Aorta (tissue), 5 donors: ENCODE measurements around the gene TAB3. TPM values are rescaled to one million over a fixed set of nuclear protein-coding genes. Genes with fewer than 3 reads are reported as not detected.

Source experiments
- ATAC-seq: fragments of 200-7000 bp; cut with Tn5 transposase; one replicate; pipeline ENCODE4 v1.9.1; 2022; ENCODE audit warnings: moderate library complexity; ENCODE audit not compliant: low FRiP score
- DNase-seq, 2 donors: peaks; one replicate each; pipeline ENCODE4 v3.0.0-alpha.2; 2020
- H3K27ac ChIP-seq, 2 donors: one replicate each; pipeline ENCODE4 v1.5.1; 2013; ENCODE audit warnings: low read length in 2 of 2, mild to moderate bottlenecking in 2 of 2, moderate library complexity in 2 of 2, control low read depth in 1 of 2, inconsistent platforms in 1 of 2, low read depth in 1 of 2
- H3K27me3 ChIP-seq, 2 donors: one replicate each; pipeline ENCODE4 v1.6.1; 2013; ENCODE audit warnings: control low read depth in 1 of 2, low read length in 1 of 2, mild to moderate bottlenecking in 1 of 2, moderate library complexity in 1 of 2; ENCODE audit not compliant: insufficient read depth in 2 of 2, control insufficient read depth in 1 of 2
- H3K36me3 ChIP-seq, 2 donors: one replicate each; pipeline ENCODE4 v1.6.1; 2013; ENCODE audit warnings: control low read depth in 1 of 2, low read length in 1 of 2, mild to moderate bottlenecking in 1 of 2; ENCODE audit not compliant: insufficient read depth in 2 of 2, control insufficient read depth in 1 of 2
- H3K4me1 ChIP-seq, 2 donors: one replicate each; pipeline ENCODE4 v1.6.1; 2013; ENCODE audit warnings: low read length in 2 of 2, control low read depth in 1 of 2, mild to moderate bottlenecking in 1 of 2, moderate library complexity in 1 of 2; ENCODE audit not compliant: insufficient read depth in 2 of 2, control insufficient read depth in 1 of 2
- H3K4me3 ChIP-seq, 2 donors: one replicate each; pipeline ENCODE4 v1.5.1; 2013; ENCODE audit warnings: low read length in 2 of 2, control low read depth in 1 of 2, mild to moderate bottlenecking in 1 of 2
- H3K9me3 ChIP-seq: one replicate; pipeline ENCODE4 v1.6.1; 2013; ENCODE audit warnings: mild to moderate bottlenecking, low read length; ENCODE audit not compliant: control insufficient read depth
- WGBS, 2 donors: extraction: QIAGEN DNeasy Blood & Tissue Kit; methylation state at CpG; one replicate each; pipeline ENCODE4 v1.1.7; 2013; 5-methylcytosine and 5-hydroxymethylcytosine counted together
- intact Hi-C, 2 donors: fragments of 100-400 bp; cut with DNase I; formaldehyde crosslinking; loops; one replicate each; pipeline versions ENCODE4 v1.14.2 to v1.15.0; 2022
- polyA plus RNA-seq, 2 donors: library from polyadenylated mRNA; stranded (reverse); fragments of 200-250 nt; gene quantifications; one replicate each; pipeline ENCODE4 v1.2.3, GENCODE V29; 2013
- total RNA-seq, 2 donors: library from RNA; stranded (reverse); fragmentation: NEBNext Ultra II Directional; extraction: Animal tissue kit (Norgen Biotek cat#: 25700); gene quantifications; one replicate each; pipeline ENCODE4 v1.2.1, GENCODE V29; 2021
- donor health status: healthy with polysubstance abuse.
- donor health status: Bipolar disorder and iron deficiency.
- donor health status: DM: no; HTN: no; CAD: no.
- donor health status: DM: no; HTN: no; CAD: no.
- donor health status: DM: yes; HTN: yes; CAD: no.

TAB3 gene
- total and polyA plus RNA-seq, 4 donors, result 4.5 to 18.0 (median 12.2) TPM

GRCh38 chrX:30821116-30821515 is 67.9 kb downstream of the TAB3 start:
- Histone ChIP-seq H3K9me3 (no peaks in the 10 kb centered on the region), H3K27me3 (no peaks in the 10 kb centered on the region), H3K4me3 (no peak overlapping the region), H3K4me1 (no peaks in the 10 kb centered on the region), H3K36me3 (no peaks in the 10 kb centered on the region), H3K27ac (no peak overlapping the region)
- intact Hi-C loops, result no loop called here
- no peak for DNase-seq
- no peak for ATAC-seq
- 48 to 56% methylated on average over 1 of the region's 1 CpG for WGBS, 2 donors

GRCh38 chrX:30819080-30819479 is 70.0 kb downstream of the TAB3 start:
- Histone ChIP-seq H3K4me3 (no peak overlapping the region), H3K27ac (no peak overlapping the region), H3K27me3 (no peaks in the 10 kb centered on the region), H3K36me3 (no peaks in the 10 kb centered on the region), H3K4me1 (no peaks in the 10 kb centered on the region), H3K9me3 (no peaks in the 10 kb centered on the region)
- 40 to 45% methylated on average over 2 of the region's 2 CpGs for WGBS, 2 donors
- DNase-seq (no peak), ATAC-seq (no peak)
- intact Hi-C loops, result no loop called here

GRCh38 chrX:30816079-30816478 is 73.0 kb downstream of the TAB3 start:
- intact Hi-C loops, result no loop called here
- Histone ChIP-seq H3K27ac (no peak overlapping the region), H3K4me3 (no peak overlapping the region), H3K9me3 (no peaks in the 10 kb centered on the region), H3K4me1 (no peaks in the 10 kb centered on the region), H3K36me3 (no peaks in the 10 kb centered on the region), H3K27me3 (no peaks in the 10 kb centered on the region)
- ATAC-seq, result no peak
- 71 to 78% methylated on average over 3 of the region's 3 CpGs for WGBS, 2 donors
- no peak for DNase-seq

GRCh38 chrX:30814978-30815377 is 74.1 kb downstream of the TAB3 start:
- no peaks in the 10 kb centered on the region for H3K36me3 ChIP-seq
- 85 to 88% methylated on average over 7 of the region's 7 CpGs for WGBS, 2 donors
- ATAC-seq (no peak), DNase-seq (no peak)
- intact Hi-C loops, result no loop called here
- no peaks in the 10 kb centered on the region for H3K4me1 ChIP-seq
- H3K27ac ChIP-seq, result no peak overlapping the region
- no peak overlapping the region for H3K4me3 ChIP-seq
- no peaks in the 10 kb centered on the region for H3K9me3 ChIP-seq
- no peaks in the 10 kb centered on the region for H3K27me3 ChIP-seq

GRCh38 chrX:30812326-30812725 is 76.7 kb downstream of the TAB3 start:
- Histone ChIP-seq H3K27me3 (no peaks in the 10 kb centered on the region), H3K36me3 (no peaks in the 10 kb centered on the region), H3K9me3 (no peaks in the 10 kb centered on the region), H3K4me3 (no peak overlapping the region), H3K27ac (no peak overlapping the region), H3K4me1 (no peaks in the 10 kb centered on the region)
- 60 to 92% methylated on average over 1 of the region's 1 CpG for WGBS, 2 donors
- no peak for DNase-seq
- ATAC-seq, result no peak
- intact Hi-C loops, result no loop called here

GRCh38 chrX:30806187-30806728 is 82.8 kb downstream of the TAB3 start:
- Histone ChIP-seq H3K27me3 (no peaks in the 10 kb centered on the region), H3K9me3 (peaks cover 41% of the 10 kb centered on the region), H3K4me1 (no peaks in the 10 kb centered on the region), H3K36me3 (no peaks in the 10 kb centered on the region), H3K4me3 (no peak overlapping the region), H3K27ac (no peak overlapping the region)
- intact Hi-C loops, result no loop called here
- 84 to 92% methylated on average over 7 of the region's 7 CpGs for WGBS, 2 donors
- ATAC-seq (no peak), DNase-seq (no peak)

GRCh38 chrX:30804462-30804861 is 84.6 kb downstream of the TAB3 start:
- Histone ChIP-seq H3K27ac (no peak overlapping the region), H3K27me3 (no peaks in the 10 kb centered on the region), H3K36me3 (no peaks in the 10 kb centered on the region), H3K9me3 (peaks cover 49% of the 10 kb centered on the region), H3K4me1 (no peaks in the 10 kb centered on the region), H3K4me3 (no peak overlapping the region)
- WGBS, 2 donors, result 72 to 75% methylated on average over 2 of the region's 2 CpGs
- no peak for ATAC-seq
- no peak for DNase-seq
- intact Hi-C loops, result no loop called here

- WGBS, 2 donors, result 55 to 74% methylated on average over 1 of the region's 1 CpG
- DNase-seq (no peak), ATAC-seq (no peak)
- H3K36me3 ChIP-seq, result no peaks in the 10 kb centered on the region
- intact Hi-C loops, result no loop called here
- H3K27me3 ChIP-seq, result no peaks in the 10 kb centered on the region
- H3K4me3 ChIP-seq, result no peak overlapping the region
- H3K27ac ChIP-seq, result no peak overlapping the region
- H3K9me3 ChIP-seq, result peaks cover 57% of the 10 kb centered on the region
- H3K4me1 ChIP-seq, result no peaks in the 10 kb centered on the region
These were observed 88.2 kb downstream of the TAB3 start for GRCh38 chrX:30800901-30801300.

- DNase-seq, result no peak
- Histone ChIP-seq H3K9me3 (peaks cover 50% of the 10 kb centered on the region), H3K27ac (no peak overlapping the region), H3K4me3 (no peak overlapping the region), H3K27me3 (no peaks in the 10 kb centered on the region), H3K4me1 (no peaks in the 10 kb centered on the region), H3K36me3 (no peaks in the 10 kb centered on the region)
- 76 to 77% methylated on average over 2 of the region's 2 CpGs for WGBS, 2 donors
- no peak for ATAC-seq
- intact Hi-C loops, result no loop called here
These were observed 89.7 kb downstream of the TAB3 start for GRCh38 chrX:30799327-30799726.
